Lung (tissue), 12 donors: ENCODE results near the gene CCR1. TPM values are rescaled to one million over a fixed set of nuclear protein-coding genes. Genes with fewer than 3 reads are reported as not detected.

ENCODE experiments used
- ATAC-seq: fragments of 200-7000 bp; cut with Tn5 transposase; one replicate; pipeline ENCODE4 v1.9.1; 2020; ENCODE audit warnings: moderate number of reproducible peaks; ENCODE audit not compliant: insufficient read depth, low FRiP score
- DNase-seq, 3 donors: peaks; one replicate each; pipeline ENCODE4 v3.0.0-alpha.2; 2013 to 2017
- H3K27ac ChIP-seq, 2 donors: one replicate each; pipeline ENCODE4 v1.5.1; 2013; ENCODE audit warnings: mild to moderate bottlenecking in 2 of 2, moderate library complexity in 2 of 2, control low read depth in 1 of 2, inconsistent platforms in 1 of 2, low read depth in 1 of 2, low read length in 1 of 2
- H3K27me3 ChIP-seq, 3 donors: one replicate each; pipeline ENCODE4 v1.5.1; 2013; ENCODE audit warnings: low read length in 2 of 3; ENCODE audit not compliant: control insufficient read depth in 3 of 3, insufficient read depth in 3 of 3
- H3K36me3 ChIP-seq, 4 donors: one replicate each; pipeline ENCODE4 v1.5.1; 2013; ENCODE audit warnings: low read length in 4 of 4, mild to moderate bottlenecking in 1 of 4, moderate library complexity in 1 of 4; ENCODE audit not compliant: control insufficient read depth in 4 of 4, insufficient read depth in 4 of 4
- H3K4me1 ChIP-seq, 5 donors: one replicate each; pipeline ENCODE4 v1.5.1; 2013; ENCODE audit warnings: low read length in 5 of 5, mild to moderate bottlenecking in 2 of 5, moderate library complexity in 1 of 5; ENCODE audit not compliant: control insufficient read depth in 5 of 5, insufficient read depth in 5 of 5
- H3K4me3 ChIP-seq: one replicate; pipeline ENCODE4 v1.5.1; 2013; ENCODE audit warnings: mild to moderate bottlenecking, control low read depth, moderate library complexity
- H3K9ac ChIP-seq, 2 donors: one replicate each; pipeline ENCODE4 v1.5.1; 2013; ENCODE audit warnings: low read length in 2 of 2, control low read depth in 1 of 2; ENCODE audit not compliant: insufficient read depth in 1 of 2
- H3K9me3 ChIP-seq, 4 donors: one replicate each; pipeline ENCODE4 v1.5.1; 2013; ENCODE audit warnings: low read length in 3 of 4, mild to moderate bottlenecking in 1 of 4, moderate library complexity in 1 of 4; ENCODE audit not compliant: control insufficient read depth in 4 of 4, insufficient read depth in 3 of 4
- WGBS, 2 donors: extraction: QIAGEN DNeasy Blood & Tissue Kit; methylation state at CpG; one replicate each; pipeline ENCODE4 v1.1.7; 2013; 5-methylcytosine and 5-hydroxymethylcytosine counted together
- polyA plus RNA-seq, 2 donors: library from polyadenylated mRNA; stranded (reverse); fragments of 200-250 nt; gene quantifications; one replicate each; pipeline ENCODE4 v1.2.1, GENCODE V29; 2013
- total RNA-seq, 2 donors: library from RNA; depleted of rRNA in 1 of 2; stranded (reverse); fragments of >200 nt in 1 of 2; gene quantifications; one replicate each; pipeline ENCODE4 v1.2.1, GENCODE V29; 2014 to 2021
- TF ChIP-seq, protein P1 (sequence below): IDR thresholded peaks from 2 replicates; pipeline ENCODE4 v1.5.1; 2012; ENCODE audit warnings: mild to moderate bottlenecking; ENCODE audit errors: control extremely low read depth, extremely low read depth
- donor health status: control.
- donor health status: control.
- donor health status: Bipolar disorder and iron deficiency.
- donor health status: healthy.
- donor health status: DM: yes; HTN: yes; CAD: no.

Gene CCR1
- total and polyA plus RNA-seq, 4 donors: 9.7 to 95.2 (median 25.3) TPM

DNA sequence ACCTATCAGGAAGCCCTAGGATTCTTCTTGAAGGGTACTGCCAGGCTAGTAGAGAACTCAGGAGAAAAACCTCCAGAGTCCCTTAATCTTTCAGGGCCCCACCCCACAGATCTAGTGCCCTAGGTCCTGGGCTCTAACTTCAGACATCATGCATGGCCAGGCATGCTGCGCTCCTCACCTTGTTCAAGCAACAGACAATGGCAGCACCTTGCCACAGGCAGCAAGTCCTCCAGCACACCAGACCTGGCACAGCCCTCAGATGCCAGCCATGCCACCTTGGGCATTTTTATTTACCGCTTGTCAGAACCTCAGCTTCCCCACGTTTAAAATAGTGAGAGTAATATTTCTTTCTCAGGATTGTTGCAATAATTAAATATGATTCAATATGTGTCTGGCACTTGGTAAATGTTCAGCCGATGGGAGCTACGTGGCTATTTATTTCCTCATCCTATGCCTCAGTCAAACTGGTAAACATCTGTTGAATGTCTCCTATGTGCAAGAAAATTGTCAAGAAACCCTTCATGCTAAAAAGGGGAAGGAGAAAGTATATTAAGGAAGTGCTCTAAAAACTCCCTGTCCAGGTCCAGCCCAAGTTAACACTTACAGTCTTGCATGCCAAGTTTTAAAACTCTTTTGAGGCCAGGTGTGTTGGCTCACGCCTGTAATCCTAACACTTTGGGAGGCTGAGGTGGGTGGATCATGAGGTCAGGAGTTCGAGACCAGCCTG, 14.5 kb upstream of the CCR1 start:
- Histone ChIP-seq H3K36me3 (no peaks in the 10 kb centered on the region), H3K27me3 (no peaks in the 10 kb centered on the region), H3K4me3 (no peak overlapping the region), H3K9me3 (peaks cover 0 to 5% (median 0%) of the 10 kb centered on the region in 4 donors), H3K27ac (peak overlapping the region in 1 of 2 donors; percentile 68), H3K9ac (no peak overlapping the region), H3K4me1 (peaks cover 0 to 10% (median 5%) of the 10 kb centered on the region in 5 donors)
- TF ChIP-seq, protein P1, sequence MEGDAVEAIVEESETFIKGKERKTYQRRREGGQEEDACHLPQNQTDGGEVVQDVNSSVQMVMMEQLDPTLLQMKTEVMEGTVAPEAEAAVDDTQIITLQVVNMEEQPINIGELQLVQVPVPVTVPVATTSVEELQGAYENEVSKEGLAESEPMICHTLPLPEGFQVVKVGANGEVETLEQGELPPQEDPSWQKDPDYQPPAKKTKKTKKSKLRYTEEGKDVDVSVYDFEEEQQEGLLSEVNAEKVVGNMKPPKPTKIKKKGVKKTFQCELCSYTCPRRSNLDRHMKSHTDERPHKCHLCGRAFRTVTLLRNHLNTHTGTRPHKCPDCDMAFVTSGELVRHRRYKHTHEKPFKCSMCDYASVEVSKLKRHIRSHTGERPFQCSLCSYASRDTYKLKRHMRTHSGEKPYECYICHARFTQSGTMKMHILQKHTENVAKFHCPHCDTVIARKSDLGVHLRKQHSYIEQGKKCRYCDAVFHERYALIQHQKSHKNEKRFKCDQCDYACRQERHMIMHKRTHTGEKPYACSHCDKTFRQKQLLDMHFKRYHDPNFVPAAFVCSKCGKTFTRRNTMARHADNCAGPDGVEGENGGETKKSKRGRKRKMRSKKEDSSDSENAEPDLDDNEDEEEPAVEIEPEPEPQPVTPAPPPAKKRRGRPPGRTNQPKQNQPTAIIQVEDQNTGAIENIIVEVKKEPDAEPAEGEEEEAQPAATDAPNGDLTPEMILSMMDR: no peak
- WGBS, 2 donors: 36 to 46% methylated on average over 7 of the region's 7 CpGs
- peak in 1 of 3 donors; percentile 35 for DNase-seq
- ATAC-seq: no peak

DNA sequence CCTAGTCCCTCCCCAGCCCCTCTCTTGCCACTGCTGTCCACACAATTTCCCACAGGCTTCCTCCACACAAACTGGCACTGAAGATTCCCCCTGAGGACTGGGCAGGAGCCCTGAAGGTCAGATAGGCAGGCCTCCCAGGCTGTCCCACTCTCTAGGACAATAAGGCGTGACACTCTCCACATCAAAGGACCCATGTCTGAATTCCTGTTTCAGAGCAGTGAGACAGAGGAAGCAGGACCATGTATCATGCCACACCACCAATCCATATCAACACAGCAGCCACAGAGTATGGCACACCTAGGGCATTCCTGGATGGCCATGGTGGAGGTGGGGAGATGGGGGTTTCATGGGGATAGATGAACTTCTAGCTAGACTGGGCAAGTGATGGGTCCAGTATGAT, 13.8 kb upstream of the CCR1 start:
- Histone ChIP-seq H3K9me3 (peaks cover 0 to 5% (median 0%) of the 10 kb centered on the region in 4 donors), H3K4me1 (peaks cover 0 to 10% (median 5%) of the 10 kb centered on the region in 5 donors), H3K9ac (no peak overlapping the region), H3K27me3 (no peaks in the 10 kb centered on the region), H3K27ac (no peak overlapping the region), H3K4me3 (no peak overlapping the region), H3K36me3 (no peaks in the 10 kb centered on the region)
- ATAC-seq (no peak), DNase-seq (no peak)
- TF ChIP-seq, protein P1: no peak
- whole genome bisulfite sequencing, 2 donors: 44 to 74% methylated on average over 1 of the region's 1 CpG

DNA sequence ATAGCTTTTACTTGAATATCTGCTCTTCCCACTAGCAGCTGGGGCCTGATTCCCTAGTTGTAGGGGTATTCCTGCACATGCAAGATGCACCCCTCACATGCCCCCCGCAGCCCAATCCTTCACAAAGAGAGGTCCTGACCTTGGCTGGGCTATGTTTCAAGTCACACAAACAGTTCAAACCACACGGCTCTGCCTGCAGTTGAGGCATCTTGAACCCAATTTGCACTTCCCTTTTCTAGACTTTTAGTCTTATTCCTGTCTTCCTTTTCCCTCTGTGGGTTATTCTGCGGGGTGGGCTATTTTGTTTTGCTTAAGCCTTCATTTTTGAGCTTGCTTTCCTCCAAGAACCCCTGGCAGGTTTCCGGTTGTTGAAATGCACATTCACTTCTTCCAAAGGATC, 13.3 kb upstream of the CCR1 start:
- H3K36me3 ChIP-seq: no peaks in the 10 kb centered on the region
- no peaks in the 10 kb centered on the region for H3K27me3 ChIP-seq
- DNase-seq (peak in 1 of 3 donors; percentile 37), ATAC-seq (no peak)
- H3K9me3 ChIP-seq: peaks cover 0 to 5% (median 0%) of the 10 kb centered on the region in 4 donors
- TF ChIP-seq, protein P1: no peak
- H3K4me3 ChIP-seq: no peak overlapping the region
- H3K9ac ChIP-seq: no peak overlapping the region
- H3K4me1 ChIP-seq: peaks cover 0 to 10% (median 6%) of the 10 kb centered on the region in 5 donors
- 17 to 44% methylated on average over 4 of the region's 4 CpGs for WGBS, 2 donors
- no peak overlapping the region for H3K27ac ChIP-seq
